Measurements from ENCODE around the gene MTERF1.

Gene MTERF1, protein sequence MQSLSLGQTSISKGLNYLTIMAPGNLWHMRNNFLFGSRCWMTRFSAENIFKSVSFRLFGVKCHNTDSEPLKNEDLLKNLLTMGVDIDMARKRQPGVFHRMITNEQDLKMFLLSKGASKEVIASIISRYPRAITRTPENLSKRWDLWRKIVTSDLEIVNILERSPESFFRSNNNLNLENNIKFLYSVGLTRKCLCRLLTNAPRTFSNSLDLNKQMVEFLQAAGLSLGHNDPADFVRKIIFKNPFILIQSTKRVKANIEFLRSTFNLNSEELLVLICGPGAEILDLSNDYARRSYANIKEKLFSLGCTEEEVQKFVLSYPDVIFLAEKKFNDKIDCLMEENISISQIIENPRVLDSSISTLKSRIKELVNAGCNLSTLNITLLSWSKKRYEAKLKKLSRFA

DNA sequence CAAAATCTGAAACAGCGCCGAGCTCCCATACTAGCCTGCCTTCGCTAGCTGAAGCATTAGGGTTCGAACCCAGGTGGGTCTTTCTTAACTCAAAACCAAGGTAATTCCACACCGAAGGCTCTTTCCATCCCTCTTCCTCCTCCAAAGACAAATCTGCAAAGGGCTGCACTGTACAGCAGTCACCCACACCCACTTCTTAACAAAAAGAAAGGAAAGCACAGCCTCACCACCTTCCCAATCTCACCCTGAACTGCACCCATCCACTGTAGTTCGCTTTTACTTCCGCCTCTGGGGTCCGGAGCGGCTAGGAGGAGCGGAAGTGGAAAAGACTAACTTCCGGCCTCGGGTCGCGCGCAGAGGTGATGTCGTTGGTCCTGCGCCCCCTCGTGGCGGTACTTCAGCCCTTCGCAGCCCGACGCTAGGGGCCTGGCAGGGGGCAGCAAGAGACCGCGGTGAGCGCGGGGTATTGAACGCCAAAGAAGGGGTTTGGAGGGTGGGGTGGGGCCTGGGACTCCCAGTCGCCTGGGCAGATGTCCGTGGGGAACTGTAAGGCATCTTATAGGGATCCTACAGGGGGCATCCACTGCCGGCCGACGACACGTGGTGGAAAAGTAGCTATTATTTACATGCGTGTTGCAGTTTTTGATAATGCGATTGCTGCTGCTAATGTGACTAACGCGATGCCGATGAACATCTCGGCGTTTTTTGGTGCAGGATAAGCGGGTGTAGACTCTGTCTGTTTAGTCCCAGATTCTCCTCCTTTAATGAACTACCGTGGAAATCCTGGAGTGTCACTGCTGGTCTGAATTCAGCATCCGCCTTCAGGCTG is at the start of gene MTERF1:
MTERF1 (minus strand) TSS at position 290 of the 829 bp plus-strand sequence. CDS start 619 bp downstream, outside the sequence.
- Histone ChIP-seq H4K20me1 (ENCODE audit: insufficient read depth, low read length, poor library complexity, severe bottlenecking) (no peaks in the 10 kb centered on the region), H3K9ac (ENCODE audit: low read depth, low read length, poor library complexity, severe bottlenecking) (peak within 1 kb of the TSS; percentile 79), H3K4me2 (ENCODE audit: low read depth, low read length, poor library complexity, severe bottlenecking) (peak within 1 kb of the TSS; percentile 74), H3K27me3 (ENCODE audit: insufficient read depth, low read length, poor library complexity, severe bottlenecking) (no peaks in the 10 kb centered on the region), H3K4me1 (ENCODE audit: insufficient read depth, low read length, poor library complexity, severe bottlenecking) (no peaks in the 10 kb centered on the region), H3K4me3 (ENCODE audit: low read length, poor library complexity, severe bottlenecking) (peak within 1 kb of the TSS; percentile 83), H3K9me2 (replicated peaks; ENCODE audit: low read depth, low read length) (no peaks in the 10 kb centered on the region), H3K9me3 (ENCODE audit: insufficient read depth, low read depth, low read length) (no peaks in the 10 kb centered on the region), H3K36me3 (ENCODE audit: insufficient read depth, low read length) (no peaks in the 10 kb centered on the region), H2AFZ (ENCODE audit: low read length) (peak within 1 kb of the TSS; percentile 89), H3F3A (ENCODE audit: low read depth) (no peaks in the 10 kb centered on the region), H3K79me2 (ENCODE audit: insufficient read depth, low read length) (peaks cover 14% of the 10 kb centered on the region)
- no peak for TF ChIP-seq EZH2phosphoT487 (IDR thresholded peaks at IDR 0.05; ENCODE audit: borderline replicate concordance)
- TF ChIP-seq, protein P1, sequence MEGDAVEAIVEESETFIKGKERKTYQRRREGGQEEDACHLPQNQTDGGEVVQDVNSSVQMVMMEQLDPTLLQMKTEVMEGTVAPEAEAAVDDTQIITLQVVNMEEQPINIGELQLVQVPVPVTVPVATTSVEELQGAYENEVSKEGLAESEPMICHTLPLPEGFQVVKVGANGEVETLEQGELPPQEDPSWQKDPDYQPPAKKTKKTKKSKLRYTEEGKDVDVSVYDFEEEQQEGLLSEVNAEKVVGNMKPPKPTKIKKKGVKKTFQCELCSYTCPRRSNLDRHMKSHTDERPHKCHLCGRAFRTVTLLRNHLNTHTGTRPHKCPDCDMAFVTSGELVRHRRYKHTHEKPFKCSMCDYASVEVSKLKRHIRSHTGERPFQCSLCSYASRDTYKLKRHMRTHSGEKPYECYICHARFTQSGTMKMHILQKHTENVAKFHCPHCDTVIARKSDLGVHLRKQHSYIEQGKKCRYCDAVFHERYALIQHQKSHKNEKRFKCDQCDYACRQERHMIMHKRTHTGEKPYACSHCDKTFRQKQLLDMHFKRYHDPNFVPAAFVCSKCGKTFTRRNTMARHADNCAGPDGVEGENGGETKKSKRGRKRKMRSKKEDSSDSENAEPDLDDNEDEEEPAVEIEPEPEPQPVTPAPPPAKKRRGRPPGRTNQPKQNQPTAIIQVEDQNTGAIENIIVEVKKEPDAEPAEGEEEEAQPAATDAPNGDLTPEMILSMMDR (conservative IDR thresholded peaks at IDR 0.05; ENCODE audit: low read length), result peak; percentile 86

DNA sequence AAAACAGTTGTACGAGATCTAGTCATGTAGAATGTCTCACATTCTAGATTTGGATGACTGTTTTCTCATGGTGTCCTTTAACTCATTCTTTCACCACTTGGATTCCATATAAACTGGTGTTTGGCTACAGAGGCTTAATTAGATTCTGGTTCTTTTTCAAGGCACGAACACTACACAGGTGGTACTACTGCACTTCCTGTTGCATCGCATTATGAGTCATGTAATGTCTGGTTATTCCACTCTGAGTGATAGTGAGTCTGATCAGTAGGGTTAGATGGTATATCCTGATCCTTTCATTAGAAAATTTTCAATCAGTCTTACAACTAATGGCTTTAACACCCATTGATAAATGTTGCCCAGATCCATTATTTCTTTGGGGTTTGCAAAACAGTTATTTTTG is 49.0 kb upstream of the MTERF1 start:
- TF ChIP-seq, protein P1 (conservative IDR thresholded peaks at IDR 0.05; ENCODE audit: low read length), result no peak
- no peak for TF ChIP-seq EZH2phosphoT487 (IDR thresholded peaks at IDR 0.05; ENCODE audit: borderline replicate concordance)
- Histone ChIP-seq H3K9me3 (ENCODE audit: insufficient read depth, low read depth, low read length) (no peaks in the 10 kb centered on the region), H3F3A (ENCODE audit: low read depth) (no peaks in the 10 kb centered on the region), H4K20me1 (ENCODE audit: insufficient read depth, low read length, poor library complexity, severe bottlenecking) (no peaks in the 10 kb centered on the region), H3K4me2 (ENCODE audit: low read depth, low read length, poor library complexity, severe bottlenecking) (no peak overlapping the region), H3K9me2 (replicated peaks; ENCODE audit: low read depth, low read length) (no peaks in the 10 kb centered on the region), H2AFZ (ENCODE audit: low read length) (no peak overlapping the region), H3K4me3 (ENCODE audit: low read length, poor library complexity, severe bottlenecking) (no peak overlapping the region), H3K27me3 (ENCODE audit: insufficient read depth, low read length, poor library complexity, severe bottlenecking) (no peaks in the 10 kb centered on the region), H3K79me2 (ENCODE audit: insufficient read depth, low read length) (no peaks in the 10 kb centered on the region), H3K36me3 (ENCODE audit: insufficient read depth, low read length) (no peaks in the 10 kb centered on the region), H3K4me1 (ENCODE audit: insufficient read depth, low read length, poor library complexity, severe bottlenecking) (no peaks in the 10 kb centered on the region), H3K9ac (ENCODE audit: low read depth, low read length, poor library complexity, severe bottlenecking) (no peak overlapping the region)

DNA sequence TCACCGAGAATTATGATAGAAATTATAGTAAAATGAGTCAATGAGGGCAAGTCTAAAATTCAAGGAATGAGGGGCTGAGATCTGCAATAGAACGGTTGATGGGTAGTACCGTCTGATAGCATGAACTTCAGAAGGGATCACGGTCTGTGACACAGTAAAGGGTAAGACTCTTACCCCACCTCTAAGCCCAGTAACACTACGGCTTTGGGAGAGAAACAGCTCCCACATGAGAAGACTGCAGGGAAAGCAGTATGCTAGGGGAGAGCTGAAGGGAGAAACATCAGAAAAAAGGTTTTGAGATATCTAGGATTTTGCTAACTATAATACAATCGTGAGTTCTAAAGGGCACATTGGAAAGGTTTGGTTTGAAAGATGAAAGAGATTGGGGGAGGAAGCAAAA is 47.4 kb upstream of the MTERF1 start:
- Histone ChIP-seq H3F3A (ENCODE audit: low read depth) (no peaks in the 10 kb centered on the region), H3K4me2 (ENCODE audit: low read depth, low read length, poor library complexity, severe bottlenecking) (no peak overlapping the region), H3K9me2 (replicated peaks; ENCODE audit: low read depth, low read length) (no peaks in the 10 kb centered on the region), H3K9ac (ENCODE audit: low read depth, low read length, poor library complexity, severe bottlenecking) (no peak overlapping the region), H3K79me2 (ENCODE audit: insufficient read depth, low read length) (no peaks in the 10 kb centered on the region), H4K20me1 (ENCODE audit: insufficient read depth, low read length, poor library complexity, severe bottlenecking) (no peaks in the 10 kb centered on the region), H2AFZ (ENCODE audit: low read length) (no peak overlapping the region), H3K4me1 (ENCODE audit: insufficient read depth, low read length, poor library complexity, severe bottlenecking) (no peaks in the 10 kb centered on the region), H3K36me3 (ENCODE audit: insufficient read depth, low read length) (no peaks in the 10 kb centered on the region), H3K27me3 (ENCODE audit: insufficient read depth, low read length, poor library complexity, severe bottlenecking) (no peaks in the 10 kb centered on the region), H3K9me3 (ENCODE audit: insufficient read depth, low read depth, low read length) (no peaks in the 10 kb centered on the region), H3K4me3 (ENCODE audit: low read length, poor library complexity, severe bottlenecking) (no peak overlapping the region)
- TF ChIP-seq EZH2phosphoT487 (IDR thresholded peaks at IDR 0.05; ENCODE audit: borderline replicate concordance), result no peak
- TF ChIP-seq, protein P1 (conservative IDR thresholded peaks at IDR 0.05; ENCODE audit: low read length), result no peak
